PC-3 (cell line): ENCODE results near the gene EVPL.

Source experiments
- CTCF ChIP-seq: fragments of 300-600 bp; sonication (generic); conservative IDR thresholded peaks from 2 replicates; pipeline ENCODE4 v1.5.1; 2017; ENCODE audit warnings: antibody characterized with exemption, low read depth, mild to moderate bottlenecking, low read length
- EZH2phosphoT487 ChIP-seq: fragments of 300-600 bp; sonication (generic); IDR thresholded peaks from 2 replicates; pipeline ENCODE4 v1.6.1; 2018; ENCODE audit warnings: mild to moderate bottlenecking, antibody characterized with exemption, low read length, borderline replicate concordance

- no peak for TF ChIP-seq EZH2phosphoT487
- TF ChIP-seq CTCF: peak; percentile 44; the same call in 1 of the 2 replicates
Observed at GRCh38 chr17:76000755-76001521, 26.2 kb downstream of the EVPL start, which contains the start of gene CDK3.
